ENCODE data around the gene ABCA4.

Gene ABCA4

GRCh38 chr1:94031154-94031553, 89.8 kb downstream of the ABCA4 start:
- no peak overlapping the region for H3K9ac ChIP-seq (ENCODE audit: low read depth in 1 of 2, low read length in 2 of 2)
- H3K9me3 ChIP-seq (ENCODE audit: control insufficient read depth in 2 of 2, low read length in 2 of 2): no peaks in the 10 kb centered on the region
- no peaks in the 10 kb centered on the region for H3K27me3 ChIP-seq (ENCODE audit: control insufficient read depth in 2 of 2, insufficient read depth in 2 of 2, low read length in 2 of 2)
- H3K27ac ChIP-seq (ENCODE audit: low read depth in 2 of 2, low read length in 2 of 2): no peak overlapping the region
- H3K4me3 ChIP-seq (ENCODE audit: low read length in 2 of 2): no peak overlapping the region
- H3K36me3 ChIP-seq (ENCODE audit: control insufficient read depth in 2 of 2, insufficient read depth in 2 of 2, low read length in 2 of 2): no peaks in the 10 kb centered on the region
- H3K4me1 ChIP-seq (ENCODE audit: control insufficient read depth in 2 of 2, insufficient read depth in 2 of 2, low read length in 2 of 2): no peaks in the 10 kb centered on the region

GRCh38 chr1:94029130-94029993, 91.6 kb downstream of the ABCA4 start:
- Histone ChIP-seq H3K4me3 (ENCODE audit: low read length in 2 of 2) (no peak overlapping the region), H3K27me3 (ENCODE audit: control insufficient read depth in 2 of 2, insufficient read depth in 2 of 2, low read length in 2 of 2) (no peaks in the 10 kb centered on the region), H3K36me3 (ENCODE audit: control insufficient read depth in 2 of 2, insufficient read depth in 2 of 2, low read length in 2 of 2) (no peaks in the 10 kb centered on the region), H3K27ac (ENCODE audit: low read depth in 2 of 2, low read length in 2 of 2) (no peak overlapping the region), H3K9ac (ENCODE audit: low read depth in 1 of 2, low read length in 2 of 2) (no peak overlapping the region), H3K4me1 (ENCODE audit: control insufficient read depth in 2 of 2, insufficient read depth in 2 of 2, low read length in 2 of 2) (peaks cover 0 to 5% of the 10 kb centered on the region in 2 donors), H3K9me3 (ENCODE audit: control insufficient read depth in 2 of 2, low read length in 2 of 2) (no peaks in the 10 kb centered on the region)

GRCh38 chr1:94027721-94028515, 93.0 kb downstream of the ABCA4 start:
- no peaks in the 10 kb centered on the region for H3K9me3 ChIP-seq (ENCODE audit: control insufficient read depth in 2 of 2, low read length in 2 of 2)
- peaks cover 0 to 5% of the 10 kb centered on the region in 2 donors for H3K4me1 ChIP-seq (ENCODE audit: control insufficient read depth in 2 of 2, insufficient read depth in 2 of 2, low read length in 2 of 2)
- no peak overlapping the region for H3K27ac ChIP-seq (ENCODE audit: low read depth in 2 of 2, low read length in 2 of 2)

GRCh38 chr1:94026619-94027380, 94.1 kb downstream of the ABCA4 start:
- Histone ChIP-seq H3K9me3 (ENCODE audit: control insufficient read depth in 2 of 2, low read length in 2 of 2) (no peaks in the 10 kb centered on the region), H3K4me1 (ENCODE audit: control insufficient read depth in 2 of 2, insufficient read depth in 2 of 2, low read length in 2 of 2) (peaks cover 0 to 5% of the 10 kb centered on the region in 2 donors), H3K9ac (ENCODE audit: low read depth in 1 of 2, low read length in 2 of 2) (no peak overlapping the region), H3K36me3 (ENCODE audit: control insufficient read depth in 2 of 2, insufficient read depth in 2 of 2, low read length in 2 of 2) (no peaks in the 10 kb centered on the region), H3K4me3 (ENCODE audit: low read length in 2 of 2) (no peak overlapping the region), H3K27ac (ENCODE audit: low read depth in 2 of 2, low read length in 2 of 2) (no peak overlapping the region), H3K27me3 (ENCODE audit: control insufficient read depth in 2 of 2, insufficient read depth in 2 of 2, low read length in 2 of 2) (no peaks in the 10 kb centered on the region)

More at GRCh38 chr1:94027721-94028515, 93.0 kb downstream of the ABCA4 start:
- Histone ChIP-seq H3K4me3 (ENCODE audit: low read length in 2 of 2) (no peak overlapping the region), H3K27me3 (ENCODE audit: control insufficient read depth in 2 of 2, insufficient read depth in 2 of 2, low read length in 2 of 2) (no peaks in the 10 kb centered on the region), H3K9ac (ENCODE audit: low read depth in 1 of 2, low read length in 2 of 2) (no peak overlapping the region), H3K36me3 (ENCODE audit: control insufficient read depth in 2 of 2, insufficient read depth in 2 of 2, low read length in 2 of 2) (no peaks in the 10 kb centered on the region)

GRCh38 chr1:94025383-94026340, 95.3 kb downstream of the ABCA4 start:
- no peak overlapping the region for H3K27ac ChIP-seq (ENCODE audit: low read depth in 2 of 2, low read length in 2 of 2)
- peak overlapping the region in 1 of 2 donors; percentile 2 for H3K9ac ChIP-seq (ENCODE audit: low read depth in 1 of 2, low read length in 2 of 2)
- H3K36me3 ChIP-seq (ENCODE audit: control insufficient read depth in 2 of 2, insufficient read depth in 2 of 2, low read length in 2 of 2): no peaks in the 10 kb centered on the region
- no peaks in the 10 kb centered on the region for H3K9me3 ChIP-seq (ENCODE audit: control insufficient read depth in 2 of 2, low read length in 2 of 2)
- H3K4me1 ChIP-seq (ENCODE audit: control insufficient read depth in 2 of 2, insufficient read depth in 2 of 2, low read length in 2 of 2): peaks cover 0 to 5% of the 10 kb centered on the region in 2 donors
- H3K4me3 ChIP-seq (ENCODE audit: low read length in 2 of 2): no peak overlapping the region
- no peaks in the 10 kb centered on the region for H3K27me3 ChIP-seq (ENCODE audit: control insufficient read depth in 2 of 2, insufficient read depth in 2 of 2, low read length in 2 of 2)

GRCh38 chr1:94024104-94024792, 96.7 kb downstream of the ABCA4 start:
- peaks cover 0 to 5% of the 10 kb centered on the region in 2 donors for H3K4me1 ChIP-seq (ENCODE audit: control insufficient read depth in 2 of 2, insufficient read depth in 2 of 2, low read length in 2 of 2)
- H3K9ac ChIP-seq (ENCODE audit: low read depth in 1 of 2, low read length in 2 of 2): no peak overlapping the region
- no peak overlapping the region for H3K4me3 ChIP-seq (ENCODE audit: low read length in 2 of 2)
- no peak overlapping the region for H3K27ac ChIP-seq (ENCODE audit: low read depth in 2 of 2, low read length in 2 of 2)
- no peaks in the 10 kb centered on the region for H3K9me3 ChIP-seq (ENCODE audit: control insufficient read depth in 2 of 2, low read length in 2 of 2)
- no peaks in the 10 kb centered on the region for H3K27me3 ChIP-seq (ENCODE audit: control insufficient read depth in 2 of 2, insufficient read depth in 2 of 2, low read length in 2 of 2)
- no peaks in the 10 kb centered on the region for H3K36me3 ChIP-seq (ENCODE audit: control insufficient read depth in 2 of 2, insufficient read depth in 2 of 2, low read length in 2 of 2)

- no peak overlapping the region for H3K4me3 ChIP-seq (ENCODE audit: low read length in 2 of 2)
- H3K27ac ChIP-seq (ENCODE audit: low read depth in 2 of 2, low read length in 2 of 2): no peak overlapping the region
- H3K9ac ChIP-seq (ENCODE audit: low read depth in 1 of 2, low read length in 2 of 2): no peak overlapping the region
- H3K9me3 ChIP-seq (ENCODE audit: control insufficient read depth in 2 of 2, low read length in 2 of 2): no peaks in the 10 kb centered on the region
- no peaks in the 10 kb centered on the region for H3K36me3 ChIP-seq (ENCODE audit: control insufficient read depth in 2 of 2, insufficient read depth in 2 of 2, low read length in 2 of 2)
- H3K4me1 ChIP-seq (ENCODE audit: control insufficient read depth in 2 of 2, insufficient read depth in 2 of 2, low read length in 2 of 2): peaks cover 0 to 5% of the 10 kb centered on the region in 2 donors
- no peaks in the 10 kb centered on the region for H3K27me3 ChIP-seq (ENCODE audit: control insufficient read depth in 2 of 2, insufficient read depth in 2 of 2, low read length in 2 of 2)
These were observed 98.3 kb downstream of the ABCA4 start for GRCh38 chr1:94022471-94023189.

GRCh38 chr1:94020764-94021579, 100.0 kb downstream of the ABCA4 start:
- no peak overlapping the region for H3K9ac ChIP-seq (ENCODE audit: low read depth in 1 of 2, low read length in 2 of 2)
- H3K4me3 ChIP-seq (ENCODE audit: low read length in 2 of 2): no peak overlapping the region
- no peaks in the 10 kb centered on the region for H3K36me3 ChIP-seq (ENCODE audit: control insufficient read depth in 2 of 2, insufficient read depth in 2 of 2, low read length in 2 of 2)
- H3K27ac ChIP-seq (ENCODE audit: low read depth in 2 of 2, low read length in 2 of 2): no peak overlapping the region
- H3K27me3 ChIP-seq (ENCODE audit: control insufficient read depth in 2 of 2, insufficient read depth in 2 of 2, low read length in 2 of 2): no peaks in the 10 kb centered on the region
- H3K9me3 ChIP-seq (ENCODE audit: control insufficient read depth in 2 of 2, low read length in 2 of 2): no peaks in the 10 kb centered on the region
- H3K4me1 ChIP-seq (ENCODE audit: control insufficient read depth in 2 of 2, insufficient read depth in 2 of 2, low read length in 2 of 2): peaks cover 0 to 5% of the 10 kb centered on the region in 2 donors
